DND-41 (cell line): ENCODE measurements around the gene EIF3J.

ENCODE experiments used
- ATAC-seq: fragments of 200-7000 bp; cut with Tn5 transposase; 3 replicates; pipeline ENCODE4 v1.9.1; 2021; ENCODE audit warnings: low read depth; ENCODE audit not compliant: insufficient read depth
- DNase-seq: peaks from one replicate; pipeline ENCODE4 v3.0.0-alpha.2; 2020
- H2AFZ ChIP-seq: 2 replicates; pipeline ENCODE4 v1.6.0; 2012; ENCODE audit warnings: low read depth, low read length
- H3K27ac ChIP-seq: 2 replicates; pipeline ENCODE4 v1.5.1; 2012; ENCODE audit warnings: low read length, inconsistent platforms
- H3K27me3 ChIP-seq: fragments of 200-600 bp; sonication (generic); 2 replicates; pipeline ENCODE4 v1.6.0; 2012; ENCODE audit warnings: low read length, mild to moderate bottlenecking, inconsistent platforms; ENCODE audit not compliant: insufficient read depth, poor library complexity
- H3K36me3 ChIP-seq: 2 replicates; pipeline ENCODE4 v1.5.1; 2012; ENCODE audit warnings: low read length, inconsistent platforms; ENCODE audit not compliant: insufficient read depth
- H3K4me1 ChIP-seq: 2 replicates; pipeline ENCODE4 v1.5.1; 2012; ENCODE audit warnings: mild to moderate bottlenecking, low read length; ENCODE audit not compliant: insufficient read depth
- H3K4me2 ChIP-seq: 2 replicates; pipeline ENCODE4 v1.6.0; 2012; ENCODE audit warnings: mild to moderate bottlenecking, moderate library complexity, low read length, inconsistent platforms; ENCODE audit not compliant: insufficient read depth
- H3K4me3 ChIP-seq, 2 experiments: fragments of 200-600 bp in 1 of 2; shearing (Covaris generic) in 1 of 2; 2 replicates each; pipeline ENCODE4 v1.5.1; 2012 to 2016; ENCODE audit warnings: inconsistent platforms in 2 of 2, low read length in 2 of 2, mild to moderate bottlenecking in 2 of 2, low read depth in 1 of 2, moderate library complexity in 1 of 2
- H3K79me2 ChIP-seq: 2 replicates; pipeline ENCODE4 v1.6.0; 2012; ENCODE audit warnings: low read length, inconsistent platforms; ENCODE audit not compliant: insufficient read depth
- H3K9ac ChIP-seq: 2 replicates; pipeline ENCODE4 v1.6.0; 2012; ENCODE audit warnings: low read depth, mild to moderate bottlenecking, inconsistent platforms, low read length, moderate library complexity
- H3K9me3 ChIP-seq: 2 replicates; pipeline ENCODE4 v1.5.1; 2012; ENCODE audit warnings: low read length, moderate library complexity, mild to moderate bottlenecking, inconsistent platforms; ENCODE audit not compliant: insufficient read depth, severe bottlenecking
- H4K20me1 ChIP-seq: 2 replicates; pipeline ENCODE4 v1.6.0; 2012; ENCODE audit warnings: low read length; ENCODE audit not compliant: insufficient read depth
- EZH2 ChIP-seq: IDR thresholded peaks from 3 replicates; pipeline ENCODE4 v1.6.1; 2012; ENCODE audit warnings: borderline replicate concordance, low read depth, mild to moderate bottlenecking, moderate library complexity, low read length, inconsistent platforms; ENCODE audit not compliant: severe bottlenecking
- TF ChIP-seq, protein P1 (sequence below): IDR thresholded peaks from 2 replicates; pipeline ENCODE4 v1.5.1; 2012; ENCODE audit warnings: borderline replicate concordance, low read length, moderate library complexity, mild to moderate bottlenecking; ENCODE audit not compliant: poor library complexity, severe bottlenecking; ENCODE audit errors: extremely low read depth

Gene EIF3J

GRCh38 chr15:44536962-44537734 lies at the start of gene EIF3J:
Gene EIF3J, plus strand, starts transcription at chr15:44537147. Its CDS starts 48 bp downstream, at chr15:44537195.
- Histone ChIP-seq H3K4me1 (peaks cover 42% of the 10 kb centered on the region), H3K9me3 (no peaks in the 10 kb centered on the region), H3K4me2 (peak within 1 kb of the TSS; percentile 96), H3K79me2 (peaks cover 56% of the 10 kb centered on the region), H3K27ac (peak within 1 kb of the TSS; percentile 93), H4K20me1 (peaks cover 6% of the 10 kb centered on the region; the same call in 1 of the 2 replicates), H3K27me3 (no peaks in the 10 kb centered on the region), H3K9ac (peak within 1 kb of the TSS; percentile 97), H2AFZ (peak within 1 kb of the TSS; percentile 100), H3K4me3 (peak within 1 kb of the TSS; percentile 75 to 86), H3K36me3 (peaks cover 25% of the 10 kb centered on the region)
- DNase-seq (peak; percentile 93), ATAC-seq (peak; percentile 94)
- no peak for TF ChIP-seq EZH2
- TF ChIP-seq, protein P1, sequence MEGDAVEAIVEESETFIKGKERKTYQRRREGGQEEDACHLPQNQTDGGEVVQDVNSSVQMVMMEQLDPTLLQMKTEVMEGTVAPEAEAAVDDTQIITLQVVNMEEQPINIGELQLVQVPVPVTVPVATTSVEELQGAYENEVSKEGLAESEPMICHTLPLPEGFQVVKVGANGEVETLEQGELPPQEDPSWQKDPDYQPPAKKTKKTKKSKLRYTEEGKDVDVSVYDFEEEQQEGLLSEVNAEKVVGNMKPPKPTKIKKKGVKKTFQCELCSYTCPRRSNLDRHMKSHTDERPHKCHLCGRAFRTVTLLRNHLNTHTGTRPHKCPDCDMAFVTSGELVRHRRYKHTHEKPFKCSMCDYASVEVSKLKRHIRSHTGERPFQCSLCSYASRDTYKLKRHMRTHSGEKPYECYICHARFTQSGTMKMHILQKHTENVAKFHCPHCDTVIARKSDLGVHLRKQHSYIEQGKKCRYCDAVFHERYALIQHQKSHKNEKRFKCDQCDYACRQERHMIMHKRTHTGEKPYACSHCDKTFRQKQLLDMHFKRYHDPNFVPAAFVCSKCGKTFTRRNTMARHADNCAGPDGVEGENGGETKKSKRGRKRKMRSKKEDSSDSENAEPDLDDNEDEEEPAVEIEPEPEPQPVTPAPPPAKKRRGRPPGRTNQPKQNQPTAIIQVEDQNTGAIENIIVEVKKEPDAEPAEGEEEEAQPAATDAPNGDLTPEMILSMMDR = no peak

DNA sequence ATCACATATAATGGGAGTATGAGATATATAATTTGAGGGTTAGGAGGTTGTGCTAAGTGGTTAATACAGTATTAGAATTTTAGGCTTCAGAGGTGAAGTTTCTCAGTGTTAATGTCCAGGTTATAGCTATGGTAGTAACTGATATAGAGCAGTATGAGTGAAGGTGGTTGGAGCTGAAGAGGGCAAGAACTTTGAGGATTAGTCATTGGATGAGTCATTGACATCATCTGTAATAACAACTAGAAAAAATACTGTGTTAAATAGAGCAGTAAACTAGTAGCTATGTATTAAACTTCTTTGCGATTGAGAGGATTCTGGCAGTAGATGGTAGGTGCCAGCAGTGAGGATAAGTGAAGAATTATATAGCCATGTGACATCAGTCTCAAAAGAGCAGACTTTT lies 47.5 kb upstream of the EIF3J start:
- Histone ChIP-seq H3K4me2 (no peak overlapping the region), H3K4me1 (no peaks in the 10 kb centered on the region), H3K27me3 (no peaks in the 10 kb centered on the region), H3K79me2 (peaks cover 40% of the 10 kb centered on the region), H4K20me1 (peaks cover 6% of the 10 kb centered on the region; the same call in 1 of the 2 replicates), H3K27ac (no peak overlapping the region), H3K9ac (no peak overlapping the region), H3K4me3 (no peak overlapping the region), H2AFZ (no peak overlapping the region), H3K36me3 (peaks cover 87% of the 10 kb centered on the region), H3K9me3 (no peaks in the 10 kb centered on the region)
- DNase-seq (no peak), ATAC-seq (no peak)
- no peak for TF ChIP-seq EZH2

GRCh38 chr15:44490622-44491021 lies 46.3 kb upstream of the EIF3J start:
- ATAC-seq (no peak), DNase-seq (no peak)
- Histone ChIP-seq H3K27me3 (no peaks in the 10 kb centered on the region), H2AFZ (no peak overlapping the region), H3K9ac (no peak overlapping the region), H3K9me3 (no peaks in the 10 kb centered on the region), H3K4me3 (no peak overlapping the region), H3K27ac (no peak overlapping the region), H3K4me2 (no peak overlapping the region), H4K20me1 (peaks cover under 1% of the 10 kb centered on the region; the same call in 1 of the 2 replicates), H3K36me3 (peaks cover 84% of the 10 kb centered on the region), H3K79me2 (peaks cover 34% of the 10 kb centered on the region), H3K4me1 (no peaks in the 10 kb centered on the region)
- no peak for TF ChIP-seq EZH2
- TF ChIP-seq, protein P1 = no peak

DNA sequence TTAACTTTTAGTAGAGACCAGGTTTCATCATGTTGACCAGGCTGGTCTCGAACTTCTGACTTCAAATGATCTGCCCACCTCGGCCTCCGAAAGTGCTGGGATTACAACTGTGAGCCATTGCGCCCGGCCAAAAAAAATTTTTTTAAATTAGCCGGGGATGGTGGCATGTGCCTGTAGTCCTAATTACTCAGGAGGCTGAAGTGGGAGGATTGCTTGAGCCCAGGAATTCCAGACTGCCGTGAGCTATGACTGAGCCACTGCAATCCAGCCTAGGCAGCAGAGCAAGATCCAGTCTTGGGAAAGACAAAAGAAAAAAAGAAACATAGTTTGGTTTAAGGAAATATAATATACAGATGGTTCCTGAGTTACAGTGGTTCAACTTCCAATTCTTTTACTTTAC lies 44.9 kb upstream of the EIF3J start:
- H3K9ac ChIP-seq = no peak overlapping the region
- peaks cover 32% of the 10 kb centered on the region for H3K79me2 ChIP-seq
- H3K4me3 ChIP-seq = no peak overlapping the region
- TF ChIP-seq, protein P1 = no peak
- no peak for TF ChIP-seq EZH2
- H3K36me3 ChIP-seq = peaks cover 84% of the 10 kb centered on the region
- H3K27me3 ChIP-seq = no peaks in the 10 kb centered on the region
- H3K27ac ChIP-seq = no peak overlapping the region
- no peaks in the 10 kb centered on the region for H3K4me1 ChIP-seq
- H3K9me3 ChIP-seq = no peaks in the 10 kb centered on the region
- no peak for DNase-seq
- ATAC-seq = no peak
- H3K4me2 ChIP-seq = no peak overlapping the region
- no peaks in the 10 kb centered on the region; the same call in 1 of the 2 replicates for H4K20me1 ChIP-seq
- no peak overlapping the region for H2AFZ ChIP-seq
